ENCODE measurements around the gene CDYL. TPM values are rescaled to one million over a fixed set of nuclear protein-coding genes. Genes with fewer than 3 reads are reported as not detected.

CDYL gene
- total and polyA plus RNA-seq, 2 of the 4 experiments (the other 2 are of a cell fraction): 14.2 to 92.1 TPM

DNA sequence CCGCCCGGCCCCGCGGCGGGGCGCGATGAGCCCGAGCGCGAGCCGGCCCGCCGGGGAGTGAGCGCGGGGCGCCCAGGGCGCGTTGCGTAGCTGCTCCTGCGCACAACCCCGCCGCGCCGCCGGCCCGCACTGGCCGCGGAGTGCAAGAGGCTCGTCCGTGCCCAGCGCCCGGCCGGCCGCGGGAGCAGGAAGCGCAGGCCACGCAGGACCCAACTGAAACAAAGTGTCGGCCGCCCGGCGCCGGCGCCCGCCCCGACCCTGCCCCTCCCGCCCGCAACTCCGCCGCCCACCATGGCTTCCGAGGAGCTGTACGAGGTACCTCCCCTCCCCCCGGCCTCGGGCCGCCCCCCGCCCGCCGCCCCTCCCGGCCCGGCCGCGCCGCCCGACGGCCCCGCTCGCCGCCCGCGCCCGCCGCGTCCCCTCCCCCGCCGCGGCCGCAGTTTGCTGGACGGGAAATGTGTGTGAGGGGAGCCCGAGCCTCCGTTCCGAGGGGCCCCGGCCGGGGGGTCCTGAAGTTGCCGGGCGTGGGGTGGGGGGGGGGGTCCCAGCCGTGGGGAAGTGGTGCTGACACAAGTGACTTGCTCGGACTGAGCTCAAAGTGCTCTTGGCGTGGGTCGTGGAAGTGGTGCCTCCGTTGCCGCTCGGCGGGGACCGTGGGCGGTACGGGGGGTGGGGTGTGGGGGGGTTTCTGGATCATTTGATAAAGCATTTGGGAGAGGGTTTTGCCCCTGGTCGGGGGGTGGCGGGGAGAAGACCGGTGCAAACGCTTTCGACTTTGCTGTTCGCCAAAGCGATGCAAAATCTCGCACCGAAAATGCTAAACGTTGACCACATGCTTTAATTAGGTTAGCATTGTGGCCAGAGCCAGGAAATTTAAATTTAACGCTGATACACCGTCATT is 539 bp downstream of the CDYL start:
- Histone ChIP-seq H3K23ac (ENCODE audit: low read depth, low read length) (peak overlapping the region; percentile 67; the same call in 1 of the 2 replicates), H3K9ac (ENCODE audit: low read depth, low read length) (peak overlapping the region; percentile 72), H2BK15ac (ENCODE audit: low read depth, low read length) (0 out of 3 replicates have a peak overlapping the region, but pooled peaks have one; percentile 2), H2AK9ac (replicated peaks; ENCODE audit: low read depth, low read length, poor library complexity) (no peak overlapping the region), H3K18ac (ENCODE audit: low read depth, low read length) (no peak overlapping the region; the same call in 1 of the 2 replicates), H4K91ac (ENCODE audit: insufficient read depth, low read depth, low read length) (no peak overlapping the region), H3K4me3 (ENCODE audit: insufficient read depth, low read depth, low read length) (peak overlapping the region; percentile 84), H3K36me3 (ENCODE audit: control insufficient read depth, insufficient read depth, low read length) (no peaks in the 10 kb centered on the region), H2BK20ac (ENCODE audit: low read depth, low read length) (no peak overlapping the region), H3K27ac (ENCODE audit: insufficient read depth, low read length) (peak overlapping the region; percentile 76), H3K4me2 (ENCODE audit: low read depth, low read length) (peak overlapping the region; percentile 91), H4K5ac (ENCODE audit: low read depth, low read length) (no peak overlapping the region), H4K20me1 (ENCODE audit: insufficient read depth, low read length) (peaks cover 37% of the 10 kb centered on the region), H3K79me1 (ENCODE audit: low read depth in 1 of 2, low read length in 2 of 2) (peaks cover 22 to 43% of the 10 kb centered on the region in 2 experiments), H3K4ac (ENCODE audit: low read depth, low read length) (peak overlapping the region; percentile 13), H3K9me3 (ENCODE audit: control insufficient read depth, insufficient read depth, low read length) (peaks cover 2% of the 10 kb centered on the region; the same call in 1 of the 2 replicates), H3K56ac (ENCODE audit: extremely low read depth, insufficient read depth, low read length) (peak overlapping the region; percentile 50; the same call in 1 of the 2 replicates), H3K14ac (replicated peaks; ENCODE audit: low read depth, low read length) (peak overlapping the region; percentile 45), H2BK120ac (ENCODE audit: low read depth, low read length) (no peak overlapping the region), H2AK5ac (ENCODE audit: low read depth, low read length) (no peak overlapping the region), H2BK5ac (ENCODE audit: low read depth, low read length, poor library complexity, severe bottlenecking) (peak overlapping the region; percentile 45), H3K27me3 (ENCODE audit: control insufficient read depth, insufficient read depth, low read length) (peaks cover 3% of the 10 kb centered on the region), H4K8ac (ENCODE audit: low read depth in 2 of 2, low read length in 2 of 2) (no peak overlapping the region), H3K9me1 (ENCODE audit: insufficient read depth, low read length) (peaks cover 2% of the 10 kb centered on the region; the same call in 1 of the 2 replicates), H2AFZ (replicated peaks; ENCODE audit: low read length, poor library complexity) (peak overlapping the region; percentile 87), H3K4me1 (ENCODE audit: control insufficient read depth, insufficient read depth, low read length) (no peaks in the 10 kb centered on the region; the same call in 1 of the 2 replicates)
- no peak for DNase-seq
- intact Hi-C loops (cut with micrococcal nuclease): loop anchor here (1.0 to 5.0 kb wide), 6 partner anchors 44 to 464 kb away; no protein-coding TSS in a partner anchor
- dilution Hi-C loops (cut with HindIII; ENCODE audit: low sequenced_read_pairs, unreplicated experiment): no loop called here
- no TSS peak for BruUV-seq (replicated peaks)
- CTCF ChIA-PET: interaction anchor here (0.6 kb wide), 1 partner anchor 36 kb away, joined by 3 read pairs; no protein-coding TSS in a partner anchor
- in situ Hi-C loops (cut with MboI; ENCODE audit: low sequenced_read_pairs): no loop called here
- TF ChIP-seq, protein P1, sequence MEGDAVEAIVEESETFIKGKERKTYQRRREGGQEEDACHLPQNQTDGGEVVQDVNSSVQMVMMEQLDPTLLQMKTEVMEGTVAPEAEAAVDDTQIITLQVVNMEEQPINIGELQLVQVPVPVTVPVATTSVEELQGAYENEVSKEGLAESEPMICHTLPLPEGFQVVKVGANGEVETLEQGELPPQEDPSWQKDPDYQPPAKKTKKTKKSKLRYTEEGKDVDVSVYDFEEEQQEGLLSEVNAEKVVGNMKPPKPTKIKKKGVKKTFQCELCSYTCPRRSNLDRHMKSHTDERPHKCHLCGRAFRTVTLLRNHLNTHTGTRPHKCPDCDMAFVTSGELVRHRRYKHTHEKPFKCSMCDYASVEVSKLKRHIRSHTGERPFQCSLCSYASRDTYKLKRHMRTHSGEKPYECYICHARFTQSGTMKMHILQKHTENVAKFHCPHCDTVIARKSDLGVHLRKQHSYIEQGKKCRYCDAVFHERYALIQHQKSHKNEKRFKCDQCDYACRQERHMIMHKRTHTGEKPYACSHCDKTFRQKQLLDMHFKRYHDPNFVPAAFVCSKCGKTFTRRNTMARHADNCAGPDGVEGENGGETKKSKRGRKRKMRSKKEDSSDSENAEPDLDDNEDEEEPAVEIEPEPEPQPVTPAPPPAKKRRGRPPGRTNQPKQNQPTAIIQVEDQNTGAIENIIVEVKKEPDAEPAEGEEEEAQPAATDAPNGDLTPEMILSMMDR (conservative IDR thresholded peaks at IDR 0.05; ENCODE audit: low read depth, low read length): no peak
- TF ChIP-seq MXI1 (IDR thresholded peaks at IDR 0.05; ENCODE audit: borderline replicate concordance, low read depth, low read length) (peak; percentile 87), POLR2A (IDR thresholded peaks at IDR 0.05; ENCODE audit: low read depth, low read length) (no peak; the same call in 1 of the 2 replicates)
- POLR2A ChIA-PET (ENCODE audit: unreplicated experiment): interaction anchor here (0.6 kb wide), 3 partner anchors 8 to 418 kb away, joined by 3 to 8 read pairs (median 4); no protein-coding TSS in a partner anchor
- peak; percentile 41 for ATAC-seq (ENCODE audit: low read depth)
- WGBS, 2 experiments (ENCODE audit: extremely low coverage in 2 of 2, insufficient read length in 1 of 2): 0% methylated on average over 30 of the region's 107 CpGs; no CpG with 5 or more reads in 1 of the 2 experiments

Measured in IMR-90 (cell line).